ENCODE results near the gene CRISP1. TPM values are rescaled to one million over a fixed set of nuclear protein-coding genes. Genes with fewer than 3 reads are reported as not detected.

The CRISP1 gene
- total and polyA plus RNA-seq, 9 of the 15 experiments (the other 6 are each of a cell fraction or from before 2014, with no cell fraction given): not detected

DNA sequence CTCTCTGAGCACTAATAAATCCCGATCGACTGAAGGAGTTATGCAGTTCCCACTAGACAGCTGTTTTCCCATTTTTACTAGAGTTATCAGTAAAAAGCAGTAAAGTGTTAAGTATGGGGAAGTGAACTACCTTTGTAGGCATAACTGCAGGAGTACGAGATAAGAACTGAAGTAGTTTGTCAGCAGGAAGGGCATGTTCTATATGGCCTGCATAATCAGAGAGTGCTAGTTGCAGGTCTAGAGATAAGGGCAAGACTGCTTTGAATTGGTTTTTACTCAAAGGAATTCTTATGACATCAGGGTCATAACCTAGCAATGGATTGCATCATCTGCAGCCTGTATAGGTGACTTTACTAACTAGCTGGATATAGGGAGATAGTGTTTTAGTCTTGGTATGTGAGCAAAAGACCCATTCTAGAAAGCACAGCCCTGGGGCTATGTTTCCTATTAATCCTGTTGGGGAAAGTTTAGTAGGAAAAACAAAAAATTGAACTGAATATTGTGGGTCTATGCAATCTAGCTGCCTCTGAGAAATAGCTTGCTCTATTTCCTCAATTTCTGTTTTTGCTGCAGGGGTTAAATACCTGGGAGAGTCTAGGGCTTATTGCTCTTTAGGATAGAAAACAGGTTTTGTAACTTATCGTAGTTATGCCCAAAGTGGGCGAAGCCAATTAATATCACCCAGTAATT is 22.6 kb upstream of the CRISP1 start (continued):
- TF ChIP-seq, protein P1, sequence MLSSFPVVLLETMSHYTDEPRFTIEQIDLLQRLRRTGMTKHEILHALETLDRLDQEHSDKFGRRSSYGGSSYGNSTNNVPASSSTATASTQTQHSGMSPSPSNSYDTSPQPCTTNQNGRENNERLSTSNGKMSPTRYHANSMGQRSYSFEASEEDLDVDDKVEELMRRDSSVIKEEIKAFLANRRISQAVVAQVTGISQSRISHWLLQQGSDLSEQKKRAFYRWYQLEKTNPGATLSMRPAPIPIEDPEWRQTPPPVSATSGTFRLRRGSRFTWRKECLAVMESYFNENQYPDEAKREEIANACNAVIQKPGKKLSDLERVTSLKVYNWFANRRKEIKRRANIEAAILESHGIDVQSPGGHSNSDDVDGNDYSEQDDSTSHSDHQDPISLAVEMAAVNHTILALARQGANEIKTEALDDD (IDR thresholded peaks at IDR 0.05): peak; percentile 100
- TF ChIP-seq, protein P2, sequence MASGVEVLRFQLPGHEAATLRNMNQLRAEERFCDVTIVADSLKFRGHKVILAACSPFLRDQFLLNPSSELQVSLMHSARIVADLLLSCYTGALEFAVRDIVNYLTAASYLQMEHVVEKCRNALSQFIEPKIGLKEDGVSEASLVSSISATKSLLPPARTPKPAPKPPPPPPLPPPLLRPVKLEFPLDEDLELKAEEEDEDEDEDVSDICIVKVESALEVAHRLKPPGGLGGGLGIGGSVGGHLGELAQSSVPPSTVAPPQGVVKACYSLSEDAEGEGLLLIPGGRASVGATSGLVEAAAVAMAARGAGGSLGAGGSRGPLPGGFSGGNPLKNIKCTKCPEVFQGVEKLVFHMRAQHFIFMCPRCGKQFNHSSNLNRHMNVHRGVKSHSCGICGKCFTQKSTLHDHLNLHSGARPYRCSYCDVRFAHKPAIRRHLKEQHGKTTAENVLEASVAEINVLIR (CRISPR knock-in tag; IDR thresholded peaks at IDR 0.05): no peak
- TF ChIP-seq, protein P3, sequence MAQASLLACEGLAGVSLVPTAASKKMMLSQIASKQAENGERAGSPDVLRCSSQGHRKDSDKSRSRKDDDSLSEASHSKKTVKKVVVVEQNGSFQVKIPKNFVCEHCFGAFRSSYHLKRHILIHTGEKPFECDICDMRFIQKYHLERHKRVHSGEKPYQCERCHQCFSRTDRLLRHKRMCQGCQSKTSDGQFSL (CRISPR knock-in tag; IDR thresholded peaks at IDR 0.05): no peak
- TF ChIP-seq, protein P3 (tag; IDR thresholded peaks at IDR 0.05): no peak
- TF ChIP-seq YBX1 (IDR thresholded peaks at IDR 0.05) (no peak), HNRNPH1 (optimal IDR thresholded peaks at IDR 0.05; ENCODE audit: low read depth, low read length) (no peak), ELF2 (CRISPR knock-in tag; IDR thresholded peaks at IDR 0.05) (no peak), ELF4 (CRISPR knock-in tag; IDR thresholded peaks at IDR 0.05) (peak; percentile 72; the same call in 1 of the 2 replicates), HNRNPK (IDR thresholded peaks at IDR 0.05; ENCODE audit: low read depth, low read length, poor library complexity, severe bottlenecking) (no peak), NCOA1 (IDR thresholded peaks at IDR 0.05; ENCODE audit: low read depth) (peak; percentile 94), MEF2A (IDR thresholded peaks at IDR 0.05; ENCODE audit: control insufficient read depth, low read depth, low read length) (no peak), NCOA4 (IDR thresholded peaks at IDR 0.05; ENCODE audit: partially characterized antibody) (no peak), RBFOX2 (IDR thresholded peaks at IDR 0.05; ENCODE audit: low read depth, low read length) (no peak), HCFC1 (IDR thresholded peaks at IDR 0.05; ENCODE audit: low read depth, low read length) (0 out of 2 replicates have a peak, but pooled peaks have one; percentile 8), TSC22D4 (tag; IDR thresholded peaks at IDR 0.05) (no peak), ZBED1 (IDR thresholded peaks at IDR 0.05) (peak; percentile 92), MAZ (CRISPR knock-in tag; conservative IDR thresholded peaks at IDR 0.05 in 1 of 2, IDR thresholded peaks at IDR 0.05 in 1 of 2) (peak in 1 of 2 experiments; percentile 44; a peak in 1 of 4 replicates)
- TF ChIP-seq, protein P4, sequence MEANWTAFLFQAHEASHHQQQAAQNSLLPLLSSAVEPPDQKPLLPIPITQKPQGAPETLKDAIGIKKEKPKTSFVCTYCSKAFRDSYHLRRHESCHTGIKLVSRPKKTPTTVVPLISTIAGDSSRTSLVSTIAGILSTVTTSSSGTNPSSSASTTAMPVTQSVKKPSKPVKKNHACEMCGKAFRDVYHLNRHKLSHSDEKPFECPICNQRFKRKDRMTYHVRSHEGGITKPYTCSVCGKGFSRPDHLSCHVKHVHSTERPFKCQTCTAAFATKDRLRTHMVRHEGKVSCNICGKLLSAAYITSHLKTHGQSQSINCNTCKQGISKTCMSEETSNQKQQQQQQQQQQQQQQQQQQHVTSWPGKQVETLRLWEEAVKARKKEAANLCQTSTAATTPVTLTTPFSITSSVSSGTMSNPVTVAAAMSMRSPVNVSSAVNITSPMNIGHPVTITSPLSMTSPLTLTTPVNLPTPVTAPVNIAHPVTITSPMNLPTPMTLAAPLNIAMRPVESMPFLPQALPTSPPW (CRISPR knock-in tag; IDR thresholded peaks at IDR 0.05): peak; percentile 50
- TF ChIP-seq, protein P5, sequence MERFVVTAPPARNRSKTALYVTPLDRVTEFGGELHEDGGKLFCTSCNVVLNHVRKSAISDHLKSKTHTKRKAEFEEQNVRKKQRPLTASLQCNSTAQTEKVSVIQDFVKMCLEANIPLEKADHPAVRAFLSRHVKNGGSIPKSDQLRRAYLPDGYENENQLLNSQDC (CRISPR knock-in tag; IDR thresholded peaks at IDR 0.05): no peak
- TF ChIP-seq, protein P6, sequence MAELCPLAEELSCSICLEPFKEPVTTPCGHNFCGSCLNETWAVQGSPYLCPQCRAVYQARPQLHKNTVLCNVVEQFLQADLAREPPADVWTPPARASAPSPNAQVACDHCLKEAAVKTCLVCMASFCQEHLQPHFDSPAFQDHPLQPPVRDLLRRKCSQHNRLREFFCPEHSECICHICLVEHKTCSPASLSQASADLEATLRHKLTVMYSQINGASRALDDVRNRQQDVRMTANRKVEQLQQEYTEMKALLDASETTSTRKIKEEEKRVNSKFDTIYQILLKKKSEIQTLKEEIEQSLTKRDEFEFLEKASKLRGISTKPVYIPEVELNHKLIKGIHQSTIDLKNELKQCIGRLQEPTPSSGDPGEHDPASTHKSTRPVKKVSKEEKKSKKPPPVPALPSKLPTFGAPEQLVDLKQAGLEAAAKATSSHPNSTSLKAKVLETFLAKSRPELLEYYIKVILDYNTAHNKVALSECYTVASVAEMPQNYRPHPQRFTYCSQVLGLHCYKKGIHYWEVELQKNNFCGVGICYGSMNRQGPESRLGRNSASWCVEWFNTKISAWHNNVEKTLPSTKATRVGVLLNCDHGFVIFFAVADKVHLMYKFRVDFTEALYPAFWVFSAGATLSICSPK (IDR thresholded peaks at IDR 0.05; ENCODE audit: borderline replicate concordance): no peak
- TF ChIP-seq, protein P7, sequence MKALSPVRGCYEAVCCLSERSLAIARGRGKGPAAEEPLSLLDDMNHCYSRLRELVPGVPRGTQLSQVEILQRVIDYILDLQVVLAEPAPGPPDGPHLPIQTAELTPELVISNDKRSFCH (CRISPR knock-in tag; IDR thresholded peaks at IDR 0.05): no peak
- TF ChIP-seq, protein P7 (tag; IDR thresholded peaks at IDR 0.05): peak; percentile 92

All from K562 (cell line).